Osteoblast (primary cell): ENCODE measurements around the gene SMIM14. TPM values are rescaled to one million over a fixed set of nuclear protein-coding genes. Genes with fewer than 3 reads are reported as not detected.
"Not testable (repeated sequence)": the region's sequence is repeated elsewhere in the genome, so short reads cannot be mapped to it uniquely, and the experiment has no call there.

Experiments used
- DNase-seq: peaks from one replicate; pipeline ENCODE4 v3.0.0; 2011; ENCODE audit warnings: low spot score, mixed read lengths; ENCODE audit not compliant: insufficient read length; ENCODE audit errors: missing footprints
- H2AFZ ChIP-seq: 2 replicates; pipeline ENCODE4 v1.6.0; 2011; ENCODE audit warnings: mild to moderate bottlenecking, low read length
- H3K27ac ChIP-seq: 2 replicates; pipeline ENCODE4 v1.5.1; 2011; ENCODE audit warnings: mild to moderate bottlenecking, low read depth, low read length, moderate library complexity
- H3K27me3 ChIP-seq: 2 replicates; pipeline ENCODE4 v1.6.0; 2012; ENCODE audit warnings: mild to moderate bottlenecking, control low read depth, inconsistent platforms, low read length, moderate library complexity; ENCODE audit not compliant: insufficient read depth
- H3K36me3 ChIP-seq: 2 replicates; pipeline ENCODE4 v1.5.1; 2011; ENCODE audit warnings: mild to moderate bottlenecking, low read length, control low read depth, moderate library complexity; ENCODE audit not compliant: insufficient read depth
- H3K4me1 ChIP-seq: 2 replicates; pipeline ENCODE4 v1.5.1; 2011; ENCODE audit warnings: mild to moderate bottlenecking, low read length, control low read depth, moderate library complexity; ENCODE audit not compliant: insufficient read depth
- H3K4me2 ChIP-seq: 2 replicates; pipeline ENCODE4 v1.6.0; 2011; ENCODE audit warnings: mild to moderate bottlenecking, low read length; ENCODE audit not compliant: insufficient read depth
- H3K4me3 ChIP-seq: fragments of 200-600 bp; sonication (generic); 3 replicates; pipeline ENCODE4 v1.5.1; 2012; ENCODE audit warnings: mild to moderate bottlenecking, low read length, inconsistent platforms; ENCODE audit not compliant: insufficient read depth
- H3K79me2 ChIP-seq: 2 replicates; pipeline ENCODE4 v1.6.0; 2012; ENCODE audit warnings: mild to moderate bottlenecking, low read length, control low read depth, inconsistent platforms; ENCODE audit not compliant: insufficient read depth
- H3K9me3 ChIP-seq: 2 replicates; pipeline ENCODE4 v1.5.1; 2011; ENCODE audit warnings: low read depth, low read length, control low read depth
- H4K20me1 ChIP-seq: 2 replicates; pipeline ENCODE4 v1.6.0; 2012; ENCODE audit warnings: mild to moderate bottlenecking, low read length, control low read depth; ENCODE audit not compliant: insufficient read depth
- total RNA-seq: library from RNA; depleted of rRNA; stranded (reverse); fragments of >200 nt; gene quantifications from 2 replicates; pipeline ENCODE4 v1.2.3, GENCODE V29; 2012
- TF ChIP-seq, protein P1 (sequence below): IDR thresholded peaks from 2 replicates; pipeline ENCODE4 v1.5.1; 2011; ENCODE audit warnings: mild to moderate bottlenecking, low read depth, low read length, moderate library complexity; ENCODE audit errors: extremely low read depth

Gene SMIM14
- total RNA-seq, 1 donor = 61.5 TPM

DNA sequence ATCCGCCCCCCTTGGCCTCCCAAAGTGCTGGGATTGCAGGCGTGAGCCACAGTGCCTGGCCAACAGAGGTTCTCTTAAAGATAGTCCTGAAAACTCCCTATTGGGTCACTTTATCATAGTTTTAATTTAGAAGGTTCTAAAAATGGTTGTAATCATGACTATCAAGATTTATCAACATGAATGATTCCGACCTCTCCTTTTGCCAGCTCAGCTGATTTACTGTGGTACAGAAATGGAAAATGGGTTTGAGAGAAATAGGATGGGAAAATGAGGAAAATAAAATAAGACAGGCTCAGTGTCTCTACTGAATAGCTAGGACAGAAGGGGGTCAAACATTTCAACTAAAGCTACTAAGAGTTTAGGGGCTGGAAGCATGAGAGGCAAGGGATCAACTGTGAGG, 83.2 kb downstream of the SMIM14 start:
- H2AFZ ChIP-seq = no peak overlapping the region
- no peaks in the 10 kb centered on the region for H3K4me1 ChIP-seq
- peaks cover 13% of the 10 kb centered on the region for H3K36me3 ChIP-seq
- no peaks in the 10 kb centered on the region for H4K20me1 ChIP-seq
- no peak overlapping the region for H3K4me2 ChIP-seq
- H3K27me3 ChIP-seq = no peaks in the 10 kb centered on the region
- no peak overlapping the region for H3K27ac ChIP-seq
- no peaks in the 10 kb centered on the region for H3K9me3 ChIP-seq
- no peaks in the 10 kb centered on the region for H3K79me2 ChIP-seq
- DNase-seq = no peak
- H3K4me3 ChIP-seq = no peak overlapping the region
- TF ChIP-seq, protein P1, sequence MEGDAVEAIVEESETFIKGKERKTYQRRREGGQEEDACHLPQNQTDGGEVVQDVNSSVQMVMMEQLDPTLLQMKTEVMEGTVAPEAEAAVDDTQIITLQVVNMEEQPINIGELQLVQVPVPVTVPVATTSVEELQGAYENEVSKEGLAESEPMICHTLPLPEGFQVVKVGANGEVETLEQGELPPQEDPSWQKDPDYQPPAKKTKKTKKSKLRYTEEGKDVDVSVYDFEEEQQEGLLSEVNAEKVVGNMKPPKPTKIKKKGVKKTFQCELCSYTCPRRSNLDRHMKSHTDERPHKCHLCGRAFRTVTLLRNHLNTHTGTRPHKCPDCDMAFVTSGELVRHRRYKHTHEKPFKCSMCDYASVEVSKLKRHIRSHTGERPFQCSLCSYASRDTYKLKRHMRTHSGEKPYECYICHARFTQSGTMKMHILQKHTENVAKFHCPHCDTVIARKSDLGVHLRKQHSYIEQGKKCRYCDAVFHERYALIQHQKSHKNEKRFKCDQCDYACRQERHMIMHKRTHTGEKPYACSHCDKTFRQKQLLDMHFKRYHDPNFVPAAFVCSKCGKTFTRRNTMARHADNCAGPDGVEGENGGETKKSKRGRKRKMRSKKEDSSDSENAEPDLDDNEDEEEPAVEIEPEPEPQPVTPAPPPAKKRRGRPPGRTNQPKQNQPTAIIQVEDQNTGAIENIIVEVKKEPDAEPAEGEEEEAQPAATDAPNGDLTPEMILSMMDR = no peak

DNA sequence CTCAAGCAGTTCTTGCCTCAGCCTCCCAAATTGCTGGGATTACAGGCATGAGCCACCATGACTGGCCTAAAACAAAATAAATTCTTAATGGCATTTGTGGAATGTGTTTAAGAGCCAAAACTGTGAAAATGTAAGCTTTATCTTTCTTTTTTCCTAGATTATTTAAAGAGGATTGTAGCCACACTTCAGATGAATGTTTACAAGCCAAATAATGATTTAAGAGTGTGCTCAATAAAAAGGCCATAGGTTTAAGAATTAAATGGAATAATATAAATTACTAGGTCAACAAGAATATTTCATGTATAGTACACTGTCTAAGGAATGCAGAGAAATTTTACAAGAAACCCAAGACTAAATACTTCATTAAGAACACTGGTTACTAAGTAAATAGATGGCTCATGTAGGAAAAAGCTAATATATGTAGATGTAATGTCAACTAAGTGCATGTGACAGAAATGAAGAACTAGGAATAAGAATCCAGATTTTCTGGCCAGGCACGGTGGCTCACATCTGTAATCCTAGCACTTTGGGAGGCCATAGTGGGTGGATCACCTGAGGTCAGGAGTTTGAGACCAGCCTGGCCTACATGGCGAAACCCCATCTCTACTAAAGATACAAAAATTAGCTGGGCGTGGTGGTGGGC, 90.1 kb downstream of the SMIM14 start:
- Histone ChIP-seq H3K79me2 (no peaks in the 10 kb centered on the region), H3K4me2 (no peak overlapping the region), H3K4me3 (no peak overlapping the region), H4K20me1 (no peaks in the 10 kb centered on the region), H3K27me3 (no peaks in the 10 kb centered on the region), H3K9me3 (no peaks in the 10 kb centered on the region), H3K4me1 (no peaks in the 10 kb centered on the region), H3K27ac (no peak overlapping the region), H3K36me3 (no peaks in the 10 kb centered on the region), H2AFZ (no peak overlapping the region)
- TF ChIP-seq, protein P1 = no peak
- peak; percentile 26 for DNase-seq

GRCh38 chr4:39544580-39545315, 93.9 kb downstream of the SMIM14 start:
- no peak for DNase-seq
- H3K27ac ChIP-seq = no peak overlapping the region
- H3K27me3 ChIP-seq = no peaks in the 10 kb centered on the region
- no peak overlapping the region for H3K4me3 ChIP-seq
- H2AFZ ChIP-seq = no peak overlapping the region
- TF ChIP-seq, protein P1 = no peak
- no peaks in the 10 kb centered on the region for H3K79me2 ChIP-seq
- H3K36me3 ChIP-seq = no peaks in the 10 kb centered on the region
- no peak overlapping the region for H3K4me2 ChIP-seq
- no peaks in the 10 kb centered on the region for H3K9me3 ChIP-seq
- H4K20me1 ChIP-seq = no peaks in the 10 kb centered on the region
- peaks cover 12% of the 10 kb centered on the region for H3K4me1 ChIP-seq

GRCh38 chr4:39544080-39544479, 94.6 kb downstream of the SMIM14 start:
- H4K20me1 ChIP-seq, H3K4me3 ChIP-seq, H3K4me2 ChIP-seq, H3K27ac ChIP-seq, H3K79me2 ChIP-seq, DNase-seq, H3K9me3 ChIP-seq, H3K27me3 ChIP-seq, H3K36me3 ChIP-seq, H2AFZ ChIP-seq: not testable (repeated sequence)
- peaks cover 19% of the 10 kb centered on the region for H3K4me1 ChIP-seq
